Kidney (tissue), 14 donors: ENCODE measurements around the gene UGT3A1. TPM values are rescaled to one million over a fixed set of nuclear protein-coding genes. Genes with fewer than 3 reads are reported as not detected.
A peak's percentile ranks its signal among the peaks of the same experiment; 100 is the strongest.

Experiments
- DNase-seq, 5 donors: peaks; one replicate each; pipeline ENCODE4 v3.0.0-alpha.2; 2013 to 2020
- FAIRE-seq: peaks from 2 replicates; lab custom pipeline; 2012; peaks lifted over from hg19 to GRCh38; lab: Jason Lieb, UNC
- H3K27ac ChIP-seq, 2 donors: one replicate each; pipeline ENCODE4 v1.7.0; 2013; ENCODE audit warnings: low read depth in 2 of 2, low read length in 2 of 2, inconsistent platforms in 1 of 2
- H3K27me3 ChIP-seq: one replicate; pipeline ENCODE4 v1.7.1; 2013; ENCODE audit warnings: low read length, inconsistent platforms; ENCODE audit not compliant: control insufficient read depth, insufficient read depth
- H3K36me3 ChIP-seq, 3 donors: one replicate each; pipeline versions ENCODE4 v1.7.0 to v1.7.1; 2013; ENCODE audit warnings: low read length in 3 of 3, control low read depth in 1 of 3, inconsistent platforms in 1 of 3; ENCODE audit not compliant: insufficient read depth in 3 of 3, control insufficient read depth in 2 of 3
- H3K4me1 ChIP-seq, 3 donors: one replicate each; pipeline versions ENCODE4 v1.7.0 to v1.7.1; 2013; ENCODE audit warnings: low read length in 3 of 3, inconsistent platforms in 1 of 3, low read depth in 1 of 3; ENCODE audit not compliant: control insufficient read depth in 2 of 3, insufficient read depth in 2 of 3
- H3K4me3 ChIP-seq, 3 donors: one replicate each; pipeline versions ENCODE4 v1.7.0 to v1.8.1; 2013; ENCODE audit warnings: low read length in 3 of 3, control low read depth in 1 of 3, inconsistent platforms in 1 of 3
- H3K9ac ChIP-seq, 3 donors: one replicate each; pipeline versions ENCODE4 v1.7.0 to v1.7.1; 2013; ENCODE audit warnings: low read length in 3 of 3, control low read depth in 1 of 3, inconsistent platforms in 1 of 3
- H3K9me3 ChIP-seq, 3 donors: one replicate each; pipeline versions ENCODE4 v1.7.0 to v1.7.1; 2013; ENCODE audit warnings: low read length in 3 of 3, control low read depth in 1 of 3, inconsistent platforms in 1 of 3; ENCODE audit not compliant: control insufficient read depth in 2 of 3, insufficient read depth in 1 of 3
- intact Hi-C: fragments of 100-400 bp; cut with DNase I; formaldehyde crosslinking; loops from one replicate; pipeline ENCODE4 v1.11.1; 2022
- polyA plus RNA-seq: library from polyadenylated mRNA; stranded (reverse); fragments of 350-450 nt; fragmentation: Illumina TruSeq; extraction: RNeasy Lipid Tissue Mini Kit (QIAGEN cat#74804); gene quantifications from one replicate; pipeline ENCODE4 v1.2.3, GENCODE V29; 2014; ENCODE audit warnings: low read depth, low replicate concordance; ENCODE audit not compliant: insufficient read depth
- total RNA-seq: library from RNA; stranded (reverse); fragmentation: NEBNext Ultra II Directional; extraction: Animal tissue kit (Norgen Biotek cat#: 25700); gene quantifications from one replicate; pipeline ENCODE4 v1.2.1, GENCODE V29; 2021
- TF ChIP-seq, protein P1 (sequence below): IDR thresholded peaks from 3 replicates; pipeline ENCODE4 v1.5.1; 2012; ENCODE audit warnings: mild to moderate bottlenecking, moderate library complexity, borderline replicate concordance; ENCODE audit not compliant: insufficient read depth; ENCODE audit errors: extremely low read depth
- donor health status: control.
- donor health status: control.
- donor health status: control.
- donor health status: control.
- donor health status: control.
- donor health status: DM: yes; HTN: yes; CAD: no.
- donor health status: Normal renal cell carcinoma (clear cell type).

The UGT3A1 gene
- total and polyA plus RNA-seq, 2 donors from 2014 or later, result 6.1 to 37.5 TPM

- no peak for DNase-seq
- FAIRE-seq, result no peak
- Histone ChIP-seq H3K4me1 (no peaks in the 10 kb centered on the region), H3K27ac (no peak overlapping the region), H3K27me3 (no peaks in the 10 kb centered on the region), H3K36me3 (no peaks in the 10 kb centered on the region), H3K9ac (no peak overlapping the region), H3K9me3 (no peaks in the 10 kb centered on the region), H3K4me3 (no peak overlapping the region)
- intact Hi-C loops, result no loop called here
- TF ChIP-seq, protein P1, sequence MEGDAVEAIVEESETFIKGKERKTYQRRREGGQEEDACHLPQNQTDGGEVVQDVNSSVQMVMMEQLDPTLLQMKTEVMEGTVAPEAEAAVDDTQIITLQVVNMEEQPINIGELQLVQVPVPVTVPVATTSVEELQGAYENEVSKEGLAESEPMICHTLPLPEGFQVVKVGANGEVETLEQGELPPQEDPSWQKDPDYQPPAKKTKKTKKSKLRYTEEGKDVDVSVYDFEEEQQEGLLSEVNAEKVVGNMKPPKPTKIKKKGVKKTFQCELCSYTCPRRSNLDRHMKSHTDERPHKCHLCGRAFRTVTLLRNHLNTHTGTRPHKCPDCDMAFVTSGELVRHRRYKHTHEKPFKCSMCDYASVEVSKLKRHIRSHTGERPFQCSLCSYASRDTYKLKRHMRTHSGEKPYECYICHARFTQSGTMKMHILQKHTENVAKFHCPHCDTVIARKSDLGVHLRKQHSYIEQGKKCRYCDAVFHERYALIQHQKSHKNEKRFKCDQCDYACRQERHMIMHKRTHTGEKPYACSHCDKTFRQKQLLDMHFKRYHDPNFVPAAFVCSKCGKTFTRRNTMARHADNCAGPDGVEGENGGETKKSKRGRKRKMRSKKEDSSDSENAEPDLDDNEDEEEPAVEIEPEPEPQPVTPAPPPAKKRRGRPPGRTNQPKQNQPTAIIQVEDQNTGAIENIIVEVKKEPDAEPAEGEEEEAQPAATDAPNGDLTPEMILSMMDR, result no peak
Observed at GRCh38 chr5:35996076-35996475, 4.9 kb upstream of the UGT3A1 start.

GRCh38 chr5:35990520-35990919 is 670 bp downstream of the UGT3A1 start:
- Histone ChIP-seq H3K9me3 (no peaks in the 10 kb centered on the region), H3K9ac (peak overlapping the region in 2 of 3 donors; percentile 33 to 77), H3K4me3 (peak overlapping the region; percentile 47 to 72 (median 66)), H3K27ac (peak overlapping the region; percentile 40 to 77), H3K36me3 (no peaks in the 10 kb centered on the region), H3K27me3 (no peaks in the 10 kb centered on the region), H3K4me1 (no peaks in the 10 kb centered on the region)
- TF ChIP-seq, protein P1, result no peak
- DNase-seq, result peak in 2 of 5 donors; percentile 13 to 30
- intact Hi-C loops, result no loop called here
- no peak for FAIRE-seq

- Histone ChIP-seq H3K4me3 (peak overlapping the region; percentile 26 to 72 (median 48)), H3K36me3 (no peaks in the 10 kb centered on the region), H3K27me3 (no peaks in the 10 kb centered on the region), H3K9ac (no peak overlapping the region), H3K27ac (no peak overlapping the region), H3K9me3 (no peaks in the 10 kb centered on the region), H3K4me1 (no peaks in the 10 kb centered on the region)
- DNase-seq (no peak), FAIRE-seq (no peak)
- TF ChIP-seq, protein P1, result no peak
- intact Hi-C loops, result no loop called here
Observed at GRCh38 chr5:35988529-35988928, 2.7 kb downstream of the UGT3A1 start.

DNA sequence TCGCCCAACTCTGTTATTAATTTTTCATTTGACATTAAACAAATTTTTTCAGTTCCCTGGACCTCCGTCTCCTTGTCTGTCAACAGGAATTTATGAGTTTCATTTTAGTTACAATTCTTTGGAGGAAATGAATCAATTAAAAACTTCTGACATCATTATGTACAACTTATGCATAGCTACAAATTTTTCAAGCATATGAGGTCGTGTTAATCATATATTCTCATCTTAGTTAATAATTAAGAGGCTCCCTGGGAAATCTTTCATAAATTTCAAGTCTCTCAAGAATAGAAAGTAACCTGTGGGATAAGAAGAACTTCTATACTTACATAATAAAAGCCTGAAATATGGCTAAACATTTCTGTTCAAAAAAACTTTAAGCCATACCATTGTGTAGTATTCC is 3.4 kb downstream of the UGT3A1 start:
- DNase-seq, result peak in 2 of 5 donors; percentile 33 to 41
- no peak overlapping the region for H3K9ac ChIP-seq
- intact Hi-C loops, result no loop called here
- no peak overlapping the region for H3K27ac ChIP-seq
- H3K27me3 ChIP-seq, result no peaks in the 10 kb centered on the region
- H3K4me1 ChIP-seq, result no peaks in the 10 kb centered on the region
- TF ChIP-seq, protein P1, result no peak
- no peaks in the 10 kb centered on the region for H3K36me3 ChIP-seq
- no peak for FAIRE-seq
- H3K4me3 ChIP-seq, result peak overlapping the region in 1 of 3 donors; percentile 33
- H3K9me3 ChIP-seq, result peaks cover 0 to under 1% (median 0%) of the 10 kb centered on the region in 3 donors
